NCI-H1694 treated with DMSO at 0.1 percent for 48 hours (cell line): ENCODE measurements around the gene CETP.
A peak's percentile ranks its signal among the peaks of the same experiment; 100 is the strongest.
"Not testable (repeated sequence)": the region's sequence is repeated elsewhere in the genome, so short reads cannot be mapped to it uniquely, and the experiment has no call there.

Source experiments
- DNase-seq: peaks from one replicate; lab custom pipeline; 2025; lab: John Stamatoyannopoulos, UW

The CETP gene

DNA sequence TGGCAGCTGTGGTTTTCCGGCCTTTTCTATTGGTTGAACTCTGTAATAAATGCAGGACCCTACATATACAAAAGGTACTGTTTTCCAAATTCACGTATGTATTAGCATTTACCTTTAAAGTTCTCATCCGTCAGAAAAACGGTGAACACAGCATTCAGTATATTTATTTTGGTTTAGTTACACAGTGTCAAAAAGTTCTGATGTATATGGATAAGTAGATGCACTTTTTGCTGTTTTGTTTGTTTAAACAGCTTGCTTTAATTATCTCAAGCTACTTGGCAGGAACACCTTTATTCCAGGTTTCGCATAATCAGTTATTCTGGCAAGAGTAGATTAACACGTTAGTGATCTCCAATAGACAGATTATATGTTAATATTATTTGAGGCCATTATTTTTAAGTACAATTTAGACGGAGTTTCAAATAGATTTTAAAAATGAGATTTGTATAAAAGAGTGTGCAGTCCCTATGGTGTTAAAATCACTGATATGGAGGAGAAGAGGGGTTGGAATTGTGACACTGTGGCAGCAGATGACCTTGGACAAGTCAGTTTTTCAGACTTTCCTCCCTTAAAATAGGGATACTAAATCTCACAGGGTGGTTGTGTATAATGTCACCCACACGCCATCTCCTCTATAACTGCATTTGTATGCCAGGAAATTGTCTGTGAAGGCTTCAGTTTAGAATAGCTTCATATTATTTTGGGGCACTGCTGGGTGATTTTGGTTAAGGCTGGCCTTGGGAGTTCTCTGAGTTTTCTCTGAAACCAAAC is 27.7 kb upstream of the CETP start:
- DNase-seq: no peak

DNA sequence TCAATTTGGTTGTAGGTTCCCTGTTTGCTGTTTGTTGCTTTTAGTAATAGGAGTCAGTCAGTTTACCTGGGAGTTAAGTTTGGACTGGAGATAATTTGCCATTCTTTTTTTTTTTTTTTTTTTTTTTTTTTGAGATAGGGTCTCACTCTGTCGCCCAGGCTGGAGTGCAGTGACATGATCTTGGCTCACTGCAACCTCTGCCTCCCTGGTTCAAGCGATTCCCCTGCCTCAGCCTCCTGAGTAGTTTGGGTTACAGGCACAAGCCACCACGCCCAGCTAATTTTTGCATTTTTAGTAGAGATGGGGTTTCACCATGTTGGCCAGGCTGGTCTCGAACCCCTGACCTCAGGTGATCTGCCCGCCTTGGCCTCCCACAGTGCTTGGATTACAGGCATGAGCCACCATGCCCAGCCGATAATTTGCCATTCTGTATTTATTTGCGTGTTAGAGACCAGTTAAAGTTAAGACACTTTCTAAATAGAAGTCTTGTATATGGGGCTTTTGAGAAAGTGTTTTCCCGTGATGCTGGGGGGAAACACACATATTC is 27.1 kb upstream of the CETP start:
- not testable (repeated sequence) for DNase-seq

GRCh38 chr16:56935201-56935600 is 26.5 kb upstream of the CETP start:
- no peak for DNase-seq

DNA sequence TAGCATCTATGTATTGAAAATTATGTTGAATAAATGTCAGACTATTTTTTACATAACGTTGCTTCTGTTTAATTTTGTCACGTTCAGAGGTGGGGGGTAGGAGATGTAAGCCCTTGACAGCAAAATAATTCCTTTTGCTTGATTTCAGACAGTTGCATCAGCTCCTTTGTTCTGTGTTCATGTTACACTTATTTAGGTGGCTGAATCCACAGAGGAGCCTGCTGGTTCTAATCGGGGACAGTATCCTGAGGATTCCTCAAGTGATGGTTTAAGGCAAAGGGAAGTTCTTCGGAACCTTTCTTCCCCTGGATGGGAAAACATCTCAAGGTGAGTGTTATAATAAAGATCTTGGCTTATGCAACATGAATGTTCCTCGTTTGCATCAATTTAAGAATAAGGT is 25.3 kb upstream of the CETP start:
- DNase-seq: no peak

DNA sequence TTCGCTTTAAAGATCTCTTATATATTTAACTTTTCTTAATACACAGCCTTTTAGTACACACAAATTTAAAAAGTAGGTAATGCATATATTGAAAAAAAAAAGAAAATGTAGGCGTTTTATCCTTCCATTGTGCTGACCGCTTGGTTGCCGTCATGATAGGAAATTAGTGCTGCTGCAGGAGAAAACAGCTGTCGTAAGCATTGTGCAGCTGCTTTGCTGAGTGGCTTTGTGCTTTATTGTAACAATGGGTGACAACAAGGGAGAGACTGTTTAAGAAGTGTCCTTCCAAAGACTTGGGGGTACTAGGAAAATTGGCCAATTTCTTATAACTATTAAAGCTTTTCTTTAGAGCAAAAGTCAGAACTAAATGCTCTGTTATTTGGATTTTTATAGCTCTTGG is 24.8 kb upstream of the CETP start:
- no peak for DNase-seq

DNA sequence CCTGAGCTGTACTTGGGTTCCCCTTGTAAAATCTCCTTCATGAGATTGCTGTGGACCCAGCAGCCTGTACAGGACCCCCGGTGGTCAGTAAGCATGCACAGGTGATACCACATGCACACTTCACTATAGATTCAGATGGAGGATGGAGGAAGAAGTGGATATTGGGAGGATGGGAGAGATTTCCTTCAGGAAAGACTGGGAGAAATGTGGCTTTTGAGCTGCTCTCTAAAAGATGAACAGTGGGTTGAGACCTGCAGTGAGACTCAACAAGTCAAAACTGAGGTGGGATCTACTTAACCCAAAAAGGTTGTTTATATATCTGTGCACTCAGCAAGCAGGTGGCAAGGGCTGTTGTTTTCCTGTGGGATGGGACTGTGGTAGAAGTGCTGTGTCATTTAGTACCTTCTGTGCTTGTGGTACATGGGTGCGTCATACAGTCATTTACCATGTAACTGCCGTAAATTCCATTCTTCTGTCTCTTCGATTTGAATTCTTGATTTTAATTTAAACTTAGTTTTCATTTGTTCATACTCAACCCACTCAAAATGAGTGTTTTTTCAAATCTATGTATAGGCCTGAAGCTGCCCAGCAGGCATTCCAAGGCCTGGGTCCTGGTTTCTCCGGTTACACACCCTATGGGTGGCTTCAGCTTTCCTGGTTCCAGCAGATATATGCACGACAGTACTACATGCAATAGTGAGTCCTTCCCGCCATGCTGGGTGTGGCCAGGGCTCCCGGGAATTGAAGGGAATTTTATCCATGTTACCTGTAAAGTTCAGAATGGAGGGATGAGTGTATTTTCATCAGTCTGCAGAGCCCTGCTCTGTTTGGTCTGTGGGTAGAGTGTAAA is 22.9 kb upstream of the CETP start:
- no peak for DNase-seq

- DNase-seq: no peak
Measured at GRCh38 chr16:56939801-56940200, 21.9 kb upstream of the CETP start.

DNA sequence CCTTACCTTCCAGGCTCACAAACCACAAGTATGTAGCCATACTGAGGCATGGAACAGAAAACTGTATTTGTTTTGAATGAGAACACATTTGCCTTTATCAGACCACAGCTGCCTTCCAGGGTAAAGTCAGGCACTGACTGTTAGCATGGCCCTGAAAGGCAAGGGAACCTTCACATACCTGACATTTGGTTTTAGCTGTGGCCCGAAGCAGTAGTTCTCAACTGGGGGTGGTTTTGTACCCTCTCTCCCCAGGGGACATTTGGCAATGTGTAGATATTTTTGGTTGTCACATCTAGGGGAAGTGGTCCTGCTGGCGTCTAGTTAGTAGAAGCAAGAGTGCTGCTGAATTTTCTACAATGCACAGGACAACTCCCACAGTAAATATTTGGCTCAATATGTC is 20.7 kb upstream of the CETP start:
- no peak for DNase-seq

GRCh38 chr16:56941856-56942331 is 19.9 kb upstream of the CETP start:
- DNase-seq: no peak

DNA sequence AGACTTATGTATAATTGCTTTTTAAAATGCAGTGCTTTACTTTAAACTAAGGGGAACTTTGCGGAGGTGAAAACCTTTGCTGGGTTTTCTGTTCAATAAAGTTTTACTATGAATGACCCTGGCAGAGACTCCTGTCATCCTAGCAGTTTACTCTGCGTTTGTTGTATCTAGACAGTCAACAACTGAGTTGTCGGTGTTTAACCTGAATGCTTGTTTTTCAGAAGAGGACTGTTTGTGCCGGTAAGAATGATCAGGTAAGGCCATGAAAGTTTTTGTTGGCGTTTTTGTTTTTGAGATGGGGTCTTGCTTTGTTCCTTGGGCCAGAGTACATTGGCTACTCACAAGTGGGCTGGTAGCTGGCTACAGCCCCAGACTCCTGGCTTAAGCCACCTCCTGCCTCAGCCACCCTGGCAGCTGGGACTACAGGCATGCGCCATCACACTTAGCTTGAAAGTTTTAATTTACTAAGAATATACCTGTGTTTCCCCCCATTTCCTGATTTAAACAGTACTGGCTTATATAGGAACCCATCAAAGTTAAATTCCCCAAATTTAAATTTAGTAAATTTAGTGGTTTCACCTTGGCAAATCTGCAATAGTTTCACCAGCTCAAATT is 17.9 kb upstream of the CETP start:
- DNase-seq: no peak

DNA sequence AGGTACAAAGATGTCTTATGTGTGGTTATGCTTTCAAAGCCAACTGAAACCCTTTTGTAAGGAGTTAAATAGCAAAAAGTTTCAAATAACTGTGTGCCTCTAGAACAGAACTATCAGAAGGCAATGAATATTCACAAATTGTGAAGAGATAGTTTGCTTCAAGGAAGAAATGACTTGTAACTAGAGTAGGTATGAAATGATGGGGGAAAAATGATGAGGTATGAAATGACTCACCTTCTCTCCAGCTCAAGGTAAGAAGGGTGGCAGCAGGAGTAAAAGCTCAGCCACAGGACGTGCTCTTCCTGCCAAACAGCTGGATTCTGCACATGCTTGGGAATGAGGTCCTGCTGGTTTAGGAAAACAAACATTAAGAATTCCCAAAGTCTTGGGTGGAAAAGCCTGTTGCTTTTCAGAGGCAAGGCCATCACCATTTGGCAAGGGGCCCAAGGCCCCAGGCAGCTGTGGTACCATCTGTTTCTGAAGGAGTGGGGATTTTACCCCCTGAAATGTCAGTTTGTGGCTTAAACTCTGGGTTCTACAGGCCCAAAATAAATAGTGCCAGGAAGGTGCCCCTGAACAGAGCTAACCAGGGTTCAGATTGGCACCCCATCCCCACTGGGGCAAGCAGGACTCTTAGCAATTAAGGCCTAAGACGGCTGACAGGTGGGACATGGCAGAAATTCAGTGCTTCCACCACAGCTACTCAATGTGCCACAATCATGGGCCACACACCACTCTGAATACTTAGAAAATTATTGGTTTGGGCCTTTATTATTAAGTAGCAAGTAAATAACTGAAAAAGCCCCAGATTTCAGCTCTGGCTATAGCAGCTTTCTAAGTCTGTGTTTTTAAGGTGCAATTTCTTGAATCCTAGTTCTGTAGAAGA is 16.6 kb upstream of the CETP start:
- no peak for DNase-seq

- DNase-seq: no peak
Measured at GRCh38 chr16:56945847-56946527, 15.8 kb upstream of the CETP start.

DNA sequence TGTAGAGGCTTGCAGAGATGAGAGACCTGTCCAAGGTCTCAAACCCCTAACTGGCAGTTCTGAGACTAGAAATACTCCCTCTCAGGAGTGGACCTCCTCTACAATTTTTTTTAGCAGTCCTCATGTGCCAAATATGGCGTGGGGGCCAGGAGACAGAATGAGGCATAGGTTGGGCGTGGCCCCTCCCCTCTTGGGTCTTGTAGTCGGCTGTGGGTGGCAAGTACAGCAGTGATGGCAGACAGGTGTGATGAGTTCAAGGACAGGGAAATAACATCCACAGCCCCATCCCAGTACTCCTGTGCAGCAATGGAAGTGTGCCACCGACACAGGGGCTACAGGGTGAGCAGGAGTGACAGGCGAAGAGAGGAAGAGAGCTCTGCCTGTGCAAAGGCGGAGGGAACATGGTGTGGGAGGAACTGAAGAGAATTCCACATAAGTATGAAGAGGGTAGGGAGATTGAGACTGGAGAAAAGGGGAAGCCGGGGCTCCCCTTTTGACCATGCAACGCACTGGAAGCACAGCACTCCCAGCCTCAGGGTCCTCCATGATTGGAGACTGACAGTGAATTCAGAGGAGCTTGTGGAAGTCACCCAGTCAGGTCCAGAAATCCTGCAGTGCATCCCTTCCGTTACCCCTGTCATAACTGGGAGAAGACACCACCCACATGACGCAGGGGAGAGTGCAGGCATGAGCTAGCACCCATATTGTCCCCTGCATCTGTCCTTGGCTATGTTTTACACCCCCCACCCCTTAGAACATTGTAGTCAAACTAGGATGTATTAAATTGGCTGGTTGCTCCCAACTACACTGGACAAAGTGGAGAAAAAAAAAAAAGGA is 14.8 kb upstream of the CETP start:
- no peak for DNase-seq

DNA sequence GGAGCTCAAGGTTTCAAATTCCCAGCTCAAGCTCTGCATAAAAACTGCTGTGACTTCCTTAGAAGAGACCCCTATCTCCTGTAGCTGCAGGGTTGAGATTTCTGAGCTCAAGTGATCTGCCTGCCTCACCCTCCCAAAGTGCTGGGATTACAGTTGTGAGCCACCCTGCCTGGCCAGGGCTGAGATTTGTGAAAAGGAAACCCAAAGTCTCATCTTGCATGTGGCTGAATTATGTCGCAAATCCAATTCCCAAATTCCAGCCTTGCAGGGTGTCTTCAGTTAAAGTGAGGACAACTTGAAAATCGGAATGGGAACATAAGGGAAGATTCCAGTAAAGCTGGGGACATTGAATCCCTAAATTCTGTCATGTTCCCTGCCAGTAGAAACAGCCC is 14.2 kb upstream of the CETP start:
- DNase-seq: no peak

GRCh38 chr16:56948234-56948633 is 13.5 kb upstream of the CETP start:
- DNase-seq: no peak

DNA sequence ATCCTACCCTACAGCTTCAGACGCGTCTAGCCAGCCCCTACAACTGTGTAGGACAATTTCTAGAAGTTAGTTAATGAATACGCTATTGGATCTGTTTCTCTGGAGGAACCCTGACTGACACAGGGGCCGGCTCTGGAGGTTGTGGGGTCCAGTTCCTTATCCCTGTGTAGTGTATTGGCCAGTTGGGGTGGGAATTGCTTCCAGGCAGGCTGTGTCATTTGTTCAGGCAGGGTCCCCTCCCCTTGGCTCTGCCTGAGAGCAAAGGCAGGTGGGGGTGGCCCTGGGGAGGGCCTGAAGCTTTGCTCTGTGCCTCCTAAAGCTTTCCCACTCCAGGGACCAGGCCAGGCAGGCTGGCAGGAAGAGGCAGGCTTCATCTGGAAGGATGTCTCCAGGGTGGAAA is 11.7 kb upstream of the CETP start:
- DNase-seq: no peak

GRCh38 chr16:56950455-56950854 is 11.3 kb upstream of the CETP start:
- no peak for DNase-seq

GRCh38 chr16:56950881-56951771 is 10.6 kb upstream of the CETP start:
- DNase-seq: peak; percentile 25

DNA sequence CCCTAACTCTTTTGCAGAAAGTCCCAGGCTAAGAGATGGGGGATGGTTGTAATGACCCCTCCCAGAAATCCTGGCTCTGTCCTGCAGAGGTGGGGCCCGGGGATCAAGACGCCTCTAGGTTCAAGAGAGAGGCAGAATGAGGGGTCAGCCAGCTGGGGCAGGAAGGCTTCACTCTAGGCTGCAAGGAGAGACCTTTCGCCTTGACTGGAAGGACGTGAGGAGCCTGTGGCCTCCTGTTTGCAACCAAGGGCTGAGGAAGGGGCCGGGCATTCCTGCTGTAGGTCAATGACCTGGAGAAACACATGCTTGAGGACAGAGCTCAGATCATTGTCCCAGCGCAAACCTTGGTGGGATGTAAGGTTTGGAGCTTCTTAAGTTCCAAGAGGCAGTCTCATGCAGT is 8.7 kb upstream of the CETP start:
- no peak for DNase-seq
